SU-DHL-6 (cell line): ENCODE results near the gene CEP350.

Experiments
- H2AFZ ChIP-seq: fragments of 200-600 bp; sonication (generic); 2 replicates; pipeline ENCODE4 v1.6.1; 2014; ENCODE audit warnings: low read depth, mild to moderate bottlenecking, moderate library complexity, mixed read lengths, antibody characterized with exemption, low read length; ENCODE audit not compliant: severe bottlenecking
- H3F3A ChIP-seq: fragments of 200-600 bp; shearing (Covaris generic); 2 replicates; pipeline ENCODE4 v1.6.0; 2016; ENCODE audit warnings: antibody characterized with exemption, mild to moderate bottlenecking; ENCODE audit not compliant: insufficient read depth
- H3K27ac ChIP-seq: fragments of 200-600 bp; sonication (generic); 2 replicates; pipeline ENCODE4 v1.5.1; 2016; ENCODE audit warnings: low read depth, mild to moderate bottlenecking, low read length, moderate library complexity, mixed read lengths
- H3K27me3 ChIP-seq: fragments of 200-600 bp; sonication (generic), shearing (Covaris generic); 2 replicates; pipeline ENCODE4 v1.6.0; 2014; ENCODE audit warnings: mild to moderate bottlenecking, low read length
- H3K36me3 ChIP-seq: fragments of 200-600 bp; sonication (generic); 2 replicates; pipeline ENCODE4 v1.6.1; 2014; ENCODE audit warnings: mild to moderate bottlenecking, low read length, mixed read lengths
- H3K4me2 ChIP-seq: fragments of 300-600, 200-600 bp; shearing (Covaris generic), sonication (generic); 2 replicates; pipeline ENCODE4 v1.6.0; 2014; ENCODE audit warnings: low read length, low read depth, mild to moderate bottlenecking; ENCODE audit not compliant: poor library complexity, severe bottlenecking
- H3K4me3 ChIP-seq: fragments of 200-600 bp; sonication (generic); 2 replicates; pipeline ENCODE4 v1.5.1; 2014; ENCODE audit warnings: antibody characterized with exemption, low read length, mild to moderate bottlenecking, mixed read lengths; ENCODE audit not compliant: insufficient read depth, poor library complexity, severe bottlenecking
- H3K79me2 ChIP-seq: fragments of 200-600 bp; sonication (generic); 2 replicates; pipeline ENCODE4 v1.6.1; 2014; ENCODE audit warnings: mild to moderate bottlenecking, low read length, moderate library complexity; ENCODE audit not compliant: insufficient read depth
- H3K9ac ChIP-seq: fragments of 200-600 bp; sonication (generic); 2 replicates; pipeline ENCODE4 v1.7.0; 2014; ENCODE audit warnings: mild to moderate bottlenecking, low read length
- H3K9me2 ChIP-seq: fragments of 200-600 bp; sonication (generic); replicated peaks from 2 replicates; pipeline ENCODE4 v1.6.1; 2014; ENCODE audit warnings: low read length; ENCODE audit not compliant: insufficient read depth
- H3K9me3 ChIP-seq: fragments of 200-600 bp; sonication (generic); 2 replicates; pipeline ENCODE4 v1.6.1; 2014; ENCODE audit warnings: low read length, mixed read lengths; ENCODE audit not compliant: insufficient read depth
- H4K20me1 ChIP-seq: fragments of 200-600 bp; sonication (generic); 2 replicates; pipeline ENCODE4 v1.6.1; 2014; ENCODE audit warnings: low read depth, mild to moderate bottlenecking, antibody characterized with exemption, low read length, moderate library complexity, mixed read lengths
- EZH2phosphoT487 ChIP-seq: fragments of 200-600 bp; sonication (generic), shearing (Covaris generic); conservative IDR thresholded peaks from 2 replicates; pipeline ENCODE4 v1.6.1; 2018; ENCODE audit warnings: mild to moderate bottlenecking, antibody characterized with exemption, low read length, moderate library complexity, mixed read lengths
- TF ChIP-seq, protein P1 (sequence below): fragments of 200-600 bp; sonication (generic); IDR thresholded peaks from one replicate; pipeline ENCODE4 v1.5.1; 2017; ENCODE audit warnings: antibody characterized with exemption, mild to moderate bottlenecking, low read length, moderate library complexity; ENCODE audit not compliant: insufficient read depth, poor library complexity, severe bottlenecking

The CEP350 gene

DNA sequence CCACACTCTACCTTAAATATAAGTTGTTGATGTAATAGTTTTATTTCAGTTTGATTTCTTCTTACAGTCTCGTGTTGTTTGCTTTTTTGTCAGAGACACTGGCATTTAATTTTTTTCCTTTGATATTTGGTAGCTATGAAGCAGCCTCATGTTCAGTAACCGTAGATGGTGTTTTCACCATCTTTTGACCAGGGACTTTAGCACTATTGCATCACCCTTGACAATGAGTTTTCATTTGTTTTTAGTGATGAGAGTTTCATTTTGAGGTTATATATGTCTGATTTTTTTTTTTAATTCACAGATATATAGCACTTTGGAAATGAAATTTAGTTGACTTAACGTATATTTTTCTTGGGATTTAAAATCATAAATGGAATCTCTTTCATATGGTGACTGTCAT lies 36.2 kb downstream of the CEP350 start:
- H3K27me3 ChIP-seq, result no peaks in the 10 kb centered on the region
- peaks cover 16% of the 10 kb centered on the region; the same call in 1 of the 2 replicates for H3K36me3 ChIP-seq

DNA sequence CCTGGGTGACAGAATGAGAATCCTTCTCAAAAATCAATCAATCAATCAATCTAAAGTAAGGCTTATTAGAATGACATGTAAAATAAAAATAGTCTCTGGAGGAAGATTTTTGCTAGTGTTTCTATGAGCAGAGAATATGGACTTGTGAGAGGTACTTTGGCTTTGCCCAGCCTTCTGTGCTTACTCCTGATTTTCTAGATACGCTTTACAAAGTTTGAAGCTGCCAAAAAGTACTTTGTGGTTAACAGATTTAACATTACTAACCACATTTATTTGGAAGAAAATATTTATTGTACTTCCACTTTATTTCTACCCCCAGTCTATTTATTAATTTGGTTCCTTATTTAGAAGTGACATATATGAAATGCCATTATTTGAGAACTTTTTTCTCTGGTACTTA lies 41.0 kb downstream of the CEP350 start:
- no peak overlapping the region for H3K4me2 ChIP-seq
- no peak overlapping the region for H3K27ac ChIP-seq
- H4K20me1 ChIP-seq, result no peaks in the 10 kb centered on the region
- peaks cover 6% of the 10 kb centered on the region for H3F3A ChIP-seq
- no peak overlapping the region for H3K4me3 ChIP-seq
- no peaks in the 10 kb centered on the region for H3K9me3 ChIP-seq
- H3K36me3 ChIP-seq, result peaks cover 33% of the 10 kb centered on the region
- no peak for TF ChIP-seq EZH2phosphoT487
- TF ChIP-seq, protein P1, sequence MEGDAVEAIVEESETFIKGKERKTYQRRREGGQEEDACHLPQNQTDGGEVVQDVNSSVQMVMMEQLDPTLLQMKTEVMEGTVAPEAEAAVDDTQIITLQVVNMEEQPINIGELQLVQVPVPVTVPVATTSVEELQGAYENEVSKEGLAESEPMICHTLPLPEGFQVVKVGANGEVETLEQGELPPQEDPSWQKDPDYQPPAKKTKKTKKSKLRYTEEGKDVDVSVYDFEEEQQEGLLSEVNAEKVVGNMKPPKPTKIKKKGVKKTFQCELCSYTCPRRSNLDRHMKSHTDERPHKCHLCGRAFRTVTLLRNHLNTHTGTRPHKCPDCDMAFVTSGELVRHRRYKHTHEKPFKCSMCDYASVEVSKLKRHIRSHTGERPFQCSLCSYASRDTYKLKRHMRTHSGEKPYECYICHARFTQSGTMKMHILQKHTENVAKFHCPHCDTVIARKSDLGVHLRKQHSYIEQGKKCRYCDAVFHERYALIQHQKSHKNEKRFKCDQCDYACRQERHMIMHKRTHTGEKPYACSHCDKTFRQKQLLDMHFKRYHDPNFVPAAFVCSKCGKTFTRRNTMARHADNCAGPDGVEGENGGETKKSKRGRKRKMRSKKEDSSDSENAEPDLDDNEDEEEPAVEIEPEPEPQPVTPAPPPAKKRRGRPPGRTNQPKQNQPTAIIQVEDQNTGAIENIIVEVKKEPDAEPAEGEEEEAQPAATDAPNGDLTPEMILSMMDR, result no peak
- no peak overlapping the region for H3K9ac ChIP-seq
- H3K79me2 ChIP-seq, result no peaks in the 10 kb centered on the region
- H3K9me2 ChIP-seq, result no peaks in the 10 kb centered on the region
- H3K27me3 ChIP-seq, result no peaks in the 10 kb centered on the region
- H2AFZ ChIP-seq, result no peak overlapping the region

More for the DNA sequence above, 36.2 kb downstream of the CEP350 start:
- Histone ChIP-seq H3K4me3 (no peak overlapping the region), H4K20me1 (no peaks in the 10 kb centered on the region), H3K9me2 (no peaks in the 10 kb centered on the region), H2AFZ (no peak overlapping the region), H3K79me2 (peaks cover under 1% of the 10 kb centered on the region), H3F3A (peaks cover 8% of the 10 kb centered on the region), H3K9me3 (no peaks in the 10 kb centered on the region), H3K9ac (no peak overlapping the region), H3K4me2 (no peak overlapping the region), H3K27ac (no peak overlapping the region)
- TF ChIP-seq, protein P1, result no peak
- no peak for TF ChIP-seq EZH2phosphoT487

DNA sequence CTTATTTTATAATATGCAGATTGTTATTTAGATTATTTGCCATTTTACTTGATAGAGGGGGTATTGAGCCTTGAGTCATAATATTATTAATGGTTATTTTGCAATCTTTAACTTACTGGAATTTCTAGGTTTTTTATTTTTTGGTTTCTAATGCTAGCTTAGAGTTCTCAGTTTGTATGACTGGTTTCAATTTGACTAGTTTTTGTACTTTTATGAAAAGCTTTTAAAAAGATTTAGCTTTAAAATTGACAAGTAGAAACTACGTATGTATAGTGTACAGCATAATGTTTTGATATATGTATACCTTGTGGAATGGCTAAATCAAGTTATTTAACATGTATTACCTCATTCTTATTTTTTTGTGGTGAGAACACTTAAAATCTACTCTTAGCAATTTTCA lies 41.5 kb downstream of the CEP350 start:
- Histone ChIP-seq H2AFZ (no peak overlapping the region), H3F3A (peaks cover 4% of the 10 kb centered on the region; the same call in 1 of the 2 replicates), H3K9ac (no peak overlapping the region), H4K20me1 (no peaks in the 10 kb centered on the region), H3K4me3 (no peak overlapping the region), H3K9me2 (no peaks in the 10 kb centered on the region), H3K27me3 (no peaks in the 10 kb centered on the region), H3K4me2 (no peak overlapping the region), H3K79me2 (no peaks in the 10 kb centered on the region), H3K9me3 (no peaks in the 10 kb centered on the region), H3K27ac (no peak overlapping the region), H3K36me3 (peaks cover 31% of the 10 kb centered on the region)
- TF ChIP-seq EZH2phosphoT487, result no peak
- TF ChIP-seq, protein P1, result no peak
